Thyroid gland (tissue), 4 donors: ENCODE measurements around the gene NOA1.

ENCODE experiments used
- CTCF ChIP-seq, 6 experiments: fragments of 200-600 bp in 3 of 6; fragments of 450-650 bp in 3 of 6; sonication (generic) in 3 of 6; IDR thresholded peaks; one replicate each; pipeline ENCODE4 v1.5.1; 2016 to 2019; ENCODE audit warnings: antibody characterized with exemption in 6 of 6, mild to moderate bottlenecking in 2 of 6, inconsistent platforms in 1 of 6, moderate library complexity in 1 of 6
- POLR2A ChIP-seq, 2 donors: fragments of 450-650 bp; IDR thresholded peaks; one replicate each; pipeline ENCODE4 v1.6.1; 2017; ENCODE audit warnings: antibody characterized with exemption in 2 of 2, mild to moderate bottlenecking in 2 of 2, moderate library complexity in 1 of 2

- TF ChIP-seq CTCF (IDR thresholded peaks at IDR 0.05): no peak
- no peak for TF ChIP-seq POLR2A (IDR thresholded peaks at IDR 0.05)
Measured at GRCh38 chr4:56953680-56954520, 23.5 kb downstream of the NOA1 start.
